DMS153 (cell line): ENCODE results near the gene CENPB.

Experiments used
- DNase-seq: peaks from one replicate; lab custom pipeline; 2025; lab: John Stamatoyannopoulos, UW

Gene CENPB

DNA sequence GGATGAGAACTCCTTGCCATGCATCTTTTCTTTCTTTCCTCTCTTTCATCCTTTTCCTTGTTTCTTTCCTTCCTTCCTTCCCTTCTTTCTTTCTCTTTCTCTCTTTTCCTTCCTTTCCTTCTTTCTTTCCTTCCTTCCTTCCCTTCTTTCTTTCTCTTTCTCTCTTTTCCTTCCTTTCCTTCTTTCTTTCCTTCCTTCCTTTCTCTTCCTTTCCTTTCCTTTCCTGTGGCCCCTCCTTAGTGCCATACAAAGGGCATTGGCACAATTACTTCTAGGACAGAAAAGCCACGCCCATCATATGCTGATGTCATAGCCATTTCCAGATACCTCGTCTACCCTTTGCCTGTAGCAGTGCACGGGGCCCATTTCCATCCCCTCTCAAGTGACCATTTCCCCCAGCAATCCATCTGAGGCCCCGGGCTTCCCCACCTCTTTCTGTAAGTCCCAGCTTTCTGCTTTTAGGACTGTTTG is 2.2 kb upstream of the CENPB start:
- DNase-seq, result no peak

DNA sequence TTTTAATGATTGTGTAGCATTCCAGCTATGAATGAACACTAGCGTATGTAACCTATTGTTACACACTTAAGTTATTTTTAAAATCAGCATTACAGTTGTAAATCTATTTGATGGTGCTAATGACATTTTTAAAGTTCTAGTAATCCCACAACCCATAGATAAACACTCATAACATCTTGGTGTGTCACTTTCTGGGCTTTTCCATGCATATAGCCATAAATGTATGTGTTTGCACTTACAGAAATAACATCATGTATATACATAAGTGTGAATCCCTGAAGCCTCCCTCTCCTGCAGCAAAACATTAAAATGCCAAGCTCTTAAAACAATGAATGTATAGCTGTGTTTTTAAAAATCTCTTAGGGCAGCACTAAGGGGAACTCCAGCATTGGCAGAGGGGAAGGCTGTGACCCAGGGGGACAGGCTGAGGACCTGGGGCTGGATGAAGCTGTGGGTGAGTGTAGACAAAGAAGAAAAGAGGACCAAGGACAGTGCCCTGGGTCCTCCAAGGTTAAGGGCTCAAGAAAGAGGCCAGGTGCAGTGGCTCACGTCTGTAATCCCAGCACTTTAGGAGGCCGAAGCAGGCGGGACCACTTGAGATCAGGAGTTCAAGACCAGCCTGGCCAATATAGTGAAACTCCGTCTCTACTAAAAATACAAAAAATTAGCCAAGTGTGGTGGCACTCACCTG is 929 bp upstream of the CENPB start:
- no peak for DNase-seq

DNA sequence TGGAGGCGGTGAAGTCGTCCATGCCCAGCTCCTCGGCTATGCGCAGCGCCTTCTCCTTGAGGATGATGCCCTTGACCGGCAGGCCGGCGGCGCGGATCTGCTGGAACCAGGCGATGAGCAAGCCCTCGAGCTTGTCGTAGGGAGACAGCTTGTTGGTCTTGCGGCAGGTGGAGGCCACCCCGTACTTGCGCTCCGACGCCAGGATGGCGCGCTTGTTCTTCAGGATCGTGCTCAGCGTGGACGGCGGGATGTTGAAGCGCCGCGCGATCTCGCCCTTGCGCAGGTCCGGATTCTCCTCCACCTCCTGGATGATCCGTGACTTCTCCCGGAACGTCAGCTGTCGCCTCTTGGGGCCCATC is 435 bp downstream of the CENPB start:
- DNase-seq, result no peak

DNA sequence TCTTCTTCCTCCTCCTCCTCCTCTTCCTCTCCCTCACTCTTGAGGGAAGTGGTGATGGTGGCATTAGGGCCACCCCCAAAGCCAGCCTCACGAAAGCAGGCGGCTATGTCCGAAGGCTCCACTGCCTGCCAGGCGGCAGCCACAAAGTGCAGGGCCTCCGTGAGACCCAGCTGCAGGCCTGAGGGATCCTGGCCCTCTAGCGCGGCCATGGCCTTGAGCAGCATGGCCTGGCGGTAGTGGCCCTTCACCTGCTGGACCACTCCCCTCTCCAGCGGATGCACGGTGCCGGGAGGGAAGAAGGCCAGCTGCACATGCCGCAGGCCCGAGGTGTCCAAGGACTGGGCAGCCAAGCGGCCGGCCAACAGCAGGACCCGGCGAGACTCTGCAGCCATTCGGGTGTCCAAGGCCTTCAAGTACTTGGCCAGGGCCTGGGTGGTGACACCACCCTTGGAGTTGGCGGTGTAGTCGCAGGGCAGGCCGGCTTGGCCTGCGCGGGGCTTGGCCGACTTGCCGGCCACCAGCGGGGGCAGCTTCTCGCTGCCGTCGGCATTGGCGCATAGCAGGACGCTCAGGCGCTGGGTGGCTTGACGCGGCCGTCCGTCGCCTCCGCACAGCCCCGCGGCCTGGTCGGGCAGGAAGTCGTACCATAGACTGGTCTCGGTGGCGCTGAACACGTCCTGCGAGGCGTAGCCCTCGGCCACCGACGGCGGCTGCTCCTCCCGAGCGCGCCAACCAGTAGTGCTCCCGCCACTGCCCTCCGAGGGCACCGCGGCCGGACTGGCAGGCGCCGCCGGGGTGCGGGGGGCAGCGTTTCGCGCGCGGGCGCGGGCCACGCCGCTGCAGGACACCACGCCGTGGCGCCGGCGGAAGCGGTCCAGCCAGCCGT is 1.1 kb downstream of the CENPB start:
- DNase-seq, result no peak

DNA sequence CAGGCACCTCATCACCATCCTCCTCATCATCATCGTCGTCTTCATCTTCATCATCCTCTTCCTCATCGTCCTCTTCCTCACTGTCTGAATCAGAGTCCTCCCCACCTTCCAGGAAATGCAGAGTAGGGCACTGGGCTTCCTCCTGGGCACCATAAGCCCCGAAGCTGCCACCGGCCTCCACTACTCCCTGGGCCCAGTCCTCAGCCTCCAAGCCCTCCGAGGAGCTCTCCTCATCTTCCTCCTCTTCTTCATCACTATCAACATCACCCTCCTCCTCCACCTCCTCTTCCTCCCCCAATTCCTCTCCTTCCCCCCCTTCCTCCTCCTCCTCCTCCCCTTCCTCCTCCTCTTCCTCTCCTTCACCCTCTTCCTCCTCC is 1.7 kb downstream of the CENPB start:
- no peak for DNase-seq

GRCh38 chr20:3784216-3784853 is 2.2 kb downstream of the CENPB start:
- DNase-seq, result no peak

GRCh38 chr20:3783511-3784195 is 2.9 kb downstream of the CENPB start:
- no peak for DNase-seq

- no peak for DNase-seq
These were observed 3.5 kb downstream of the CENPB start for GRCh38 chr20:3783068-3783489.

DNA sequence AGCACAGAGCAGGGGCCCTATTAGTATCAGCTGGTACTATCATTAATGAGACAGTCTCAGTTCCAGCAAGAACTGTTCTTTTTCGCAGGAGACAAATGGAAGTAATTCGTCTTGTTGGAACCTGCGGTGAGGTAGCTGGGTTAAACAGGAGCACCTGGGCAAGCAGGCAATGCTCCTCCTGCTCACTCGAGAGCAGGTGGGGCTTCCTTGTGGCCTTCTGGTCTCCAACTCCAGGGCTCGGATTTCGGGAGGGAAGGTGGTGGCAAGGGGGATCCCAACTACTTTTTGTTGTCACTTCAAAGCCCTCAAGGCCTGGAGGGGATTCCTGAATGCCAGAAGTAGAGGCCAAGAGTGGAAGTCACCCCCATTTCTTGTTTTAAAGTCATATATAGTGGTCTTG is 3.9 kb downstream of the CENPB start:
- DNase-seq, result no peak

DNA sequence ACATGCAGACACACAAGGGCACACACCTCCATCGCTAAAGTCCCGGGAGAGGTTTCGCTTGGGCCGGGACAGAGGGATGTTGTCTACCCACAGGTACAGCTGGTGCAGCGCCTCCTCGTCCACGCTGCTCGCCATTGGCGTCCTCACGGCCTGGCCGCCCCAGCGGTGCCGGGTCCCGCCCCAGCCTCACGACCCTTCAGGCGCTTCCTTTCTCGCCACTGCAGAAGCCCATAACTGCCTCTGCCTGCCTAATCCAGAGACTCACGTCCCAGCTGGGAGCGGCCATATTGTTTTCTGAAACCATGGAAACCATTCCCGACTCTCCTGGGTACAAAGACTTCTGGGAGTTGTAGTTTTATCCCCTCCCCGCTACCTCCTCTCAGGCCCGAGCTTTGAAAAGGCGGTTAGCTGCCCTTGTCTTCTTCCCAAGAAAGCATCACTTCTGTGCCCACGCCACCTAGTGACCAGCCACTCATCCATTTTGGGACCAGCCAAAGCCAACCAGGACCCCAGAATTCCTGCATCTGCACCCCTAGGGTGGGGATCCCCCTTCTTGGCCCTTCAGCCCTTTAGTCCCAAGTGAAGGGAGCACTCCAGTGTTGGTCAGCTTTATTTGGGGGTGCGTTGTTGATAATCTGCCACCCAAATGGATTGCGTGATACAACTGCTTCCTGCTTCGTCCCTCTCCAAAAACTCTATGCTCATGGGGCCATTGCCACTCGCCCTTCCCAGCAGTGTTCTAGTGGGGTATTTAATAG is 5.2 kb downstream of the CENPB start, which contains the start of gene SPEF1:
SPEF1 (minus strand) TSS at position 296 of the 758 bp plus-strand sequence; CDS start at position 135, 161 bp downstream.
- DNase-seq, result peak; percentile 95

DNA sequence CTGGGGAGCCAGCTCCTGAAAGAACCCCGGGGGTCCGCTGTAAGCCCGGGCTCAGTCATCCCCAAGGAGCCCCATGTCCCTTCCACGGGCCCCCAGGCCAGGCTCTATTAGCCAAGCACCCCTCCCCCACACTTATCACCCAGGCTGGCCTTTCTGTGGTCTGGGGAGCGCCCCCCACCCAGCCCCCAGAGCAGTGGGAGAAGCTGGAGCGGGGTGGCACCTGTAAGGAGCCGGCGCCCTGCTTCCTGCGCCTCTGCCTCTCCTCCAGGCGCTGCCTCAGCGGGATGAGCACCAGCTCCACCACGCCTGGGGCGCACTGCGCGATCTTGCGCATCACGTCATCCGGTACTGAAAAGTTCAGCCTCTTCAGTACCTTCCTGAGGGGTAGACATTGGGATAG is 7.6 kb downstream of the CENPB start:
- no peak for DNase-seq

GRCh38 chr20:3777716-3778629 is 8.6 kb downstream of the CENPB start:
- DNase-seq, result no peak

DNA sequence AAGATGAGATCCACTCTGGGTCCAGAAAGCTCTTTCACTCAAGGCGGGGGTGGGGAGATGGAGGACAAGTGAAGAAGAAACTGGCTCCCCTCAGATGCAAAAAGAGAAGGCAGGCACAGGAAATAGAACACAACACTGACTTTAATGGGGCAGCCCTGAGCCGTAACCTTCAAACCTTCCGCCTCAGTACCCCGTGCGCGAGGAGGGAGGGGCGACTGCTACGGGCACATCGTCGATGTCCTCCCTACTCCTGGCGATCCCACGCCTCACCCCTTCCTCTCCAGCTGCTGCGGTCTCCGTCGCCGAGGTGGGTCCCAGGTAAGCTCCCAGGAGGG is 9.2 kb downstream of the CENPB start:
- DNase-seq, result no peak

GRCh38 chr20:3775457-3776108 is 11.0 kb downstream of the CENPB start:
- no peak for DNase-seq

DNA sequence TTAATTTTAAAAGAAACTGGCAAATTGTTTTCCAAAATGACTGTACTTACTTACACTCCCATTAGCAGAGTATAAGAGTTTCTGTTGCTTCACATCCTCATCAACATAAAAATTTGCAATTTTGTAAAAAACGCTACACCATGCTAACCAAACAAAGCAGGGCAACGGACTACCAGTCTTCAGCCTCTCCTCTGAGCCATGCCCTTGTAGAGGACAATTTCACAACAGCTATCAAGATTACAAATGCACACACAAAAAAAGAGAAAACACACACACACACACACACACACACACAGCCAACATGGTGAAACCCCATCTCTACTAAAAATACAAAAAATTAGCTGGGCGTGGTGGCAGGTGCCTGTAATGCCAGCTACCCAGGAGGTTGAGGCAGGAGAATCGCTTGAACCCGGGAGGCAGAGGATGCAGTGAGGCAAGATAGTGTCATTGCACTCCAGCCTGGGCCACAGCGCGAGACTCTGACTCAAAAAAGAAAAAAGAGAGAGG is 14.9 kb downstream of the CENPB start:
- DNase-seq, result no peak

DNA sequence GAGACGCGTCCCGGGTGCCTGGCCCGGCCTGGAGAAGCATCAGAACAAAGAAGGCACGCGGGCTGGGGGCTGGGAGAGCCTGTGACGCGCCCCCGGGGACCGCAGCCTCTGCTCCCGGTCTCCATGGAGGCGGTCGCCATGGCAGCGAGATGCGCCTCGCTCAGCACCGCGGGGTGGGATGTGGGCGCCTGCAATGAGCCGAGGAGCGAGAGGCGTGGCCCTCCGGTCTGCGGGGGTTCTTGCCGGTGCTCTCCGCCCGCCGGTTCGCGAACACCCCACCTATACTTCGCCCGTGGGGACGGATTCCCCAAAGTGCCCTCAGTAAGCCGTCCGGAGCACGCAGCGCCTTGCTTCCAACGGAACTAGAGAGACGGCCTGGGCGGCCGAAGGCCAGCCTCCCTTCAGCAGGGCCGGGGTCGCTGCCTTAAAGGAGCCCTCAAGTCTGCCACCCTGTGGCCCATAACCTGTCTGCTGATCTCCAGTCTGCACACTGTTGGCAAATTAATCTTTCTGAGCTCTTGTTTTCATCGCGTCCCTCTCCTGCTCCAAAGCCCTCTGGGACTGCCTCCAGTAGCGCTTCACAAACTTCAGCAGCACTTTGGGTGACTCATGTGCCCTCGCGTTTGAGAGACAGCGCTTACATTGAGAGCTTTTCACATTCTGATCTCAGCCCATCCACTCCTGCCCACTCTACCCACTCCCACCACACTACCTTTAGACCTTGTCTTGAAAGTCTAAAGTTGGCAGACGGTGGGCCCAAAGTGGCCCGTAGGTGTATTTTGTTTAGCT is 18.0 kb downstream of the CENPB start:
- DNase-seq, result peak; percentile 35

DNA sequence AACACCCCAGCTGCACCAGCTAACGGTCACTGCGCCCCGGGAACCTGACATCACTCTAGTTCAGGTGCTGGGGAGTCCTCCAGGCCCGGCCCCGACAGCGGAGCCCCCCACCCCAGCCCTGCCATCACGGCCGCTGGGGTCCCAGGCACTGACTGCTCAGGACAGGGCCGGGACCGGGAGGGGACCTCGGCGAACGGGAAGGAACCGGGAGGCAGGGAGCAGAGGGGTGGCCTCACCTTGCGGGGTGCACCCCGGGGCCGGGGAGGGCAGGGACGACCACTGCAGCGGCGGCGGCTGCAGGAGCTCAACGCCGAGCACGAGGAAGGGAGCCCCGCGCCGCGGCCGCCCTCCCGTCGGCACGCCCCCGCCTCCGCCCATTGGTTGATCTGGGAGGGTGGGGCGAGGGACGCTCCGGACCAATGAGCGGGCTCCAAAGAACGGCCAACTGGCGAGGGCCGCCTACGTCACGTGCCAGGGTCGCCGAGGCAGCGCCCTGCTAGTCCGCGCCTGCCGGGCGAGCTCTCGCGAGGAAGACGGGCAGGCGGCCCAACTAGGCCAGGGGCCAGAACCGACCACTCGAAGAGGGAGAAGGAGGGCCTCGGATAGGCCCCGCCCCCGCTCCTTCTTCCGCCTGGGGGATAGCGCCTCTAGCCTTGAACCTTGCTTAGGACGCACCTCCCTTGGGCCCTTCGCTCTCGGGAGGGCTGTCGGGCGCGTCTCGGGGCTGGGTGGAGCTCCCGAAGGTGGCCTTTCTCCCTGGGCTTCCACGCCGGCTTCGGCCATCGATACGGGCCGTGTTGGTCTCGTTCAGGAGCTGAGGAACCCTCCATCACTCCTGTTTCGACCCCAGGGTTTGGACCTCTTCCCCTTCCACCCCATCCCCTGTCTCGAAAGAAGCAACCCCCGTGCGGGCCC is 18.9 kb downstream of the CENPB start, which contains the start of gene ADISSP:
ADISSP (minus strand) TSS at position 327 of the 915 bp plus-strand sequence. CDS start 7,653 bp downstream, outside the sequence.
- peak; percentile 98 for DNase-seq

GRCh38 chr20:3767110-3767426 is 19.5 kb downstream of the CENPB start:
- no peak for DNase-seq
